GM21526 (cell line): ENCODE results near the gene MMP24.

Experiments used
- ATAC-seq: cut with Tn5 transposase; IDR thresholded peaks from one replicate; pipeline ENCODE4 v1.9.1; 2021; ENCODE audit warnings: moderate library complexity; ENCODE audit not compliant: unreplicated experiment, low FRiP score

MMP24 gene

DNA sequence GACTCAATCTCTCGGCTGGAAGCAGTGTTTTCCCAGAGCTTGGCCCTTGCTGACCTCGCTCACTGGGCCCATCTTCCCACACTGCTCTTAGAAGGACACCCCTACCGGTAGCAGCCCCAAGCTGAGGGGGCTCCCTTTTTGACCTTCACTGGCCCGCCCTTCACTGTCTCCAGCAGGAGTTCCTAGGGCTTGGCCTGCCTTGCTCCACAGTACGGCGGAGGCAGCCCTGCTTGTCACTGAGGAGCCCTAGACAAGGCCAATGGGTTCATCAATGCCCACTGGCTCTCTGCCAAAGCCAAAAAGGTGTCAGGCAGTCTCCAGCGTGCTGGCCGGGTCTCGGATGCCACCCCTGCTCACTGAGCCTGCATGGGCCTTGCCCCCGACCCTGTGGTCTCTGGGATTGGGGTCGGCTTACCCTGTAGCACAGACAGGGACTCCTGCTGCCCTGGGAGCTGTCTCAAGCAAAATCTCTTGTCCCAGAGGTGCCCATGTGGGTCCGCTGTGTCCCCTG lies 49.3 kb downstream of the MMP24 start:
- no peak for ATAC-seq

DNA sequence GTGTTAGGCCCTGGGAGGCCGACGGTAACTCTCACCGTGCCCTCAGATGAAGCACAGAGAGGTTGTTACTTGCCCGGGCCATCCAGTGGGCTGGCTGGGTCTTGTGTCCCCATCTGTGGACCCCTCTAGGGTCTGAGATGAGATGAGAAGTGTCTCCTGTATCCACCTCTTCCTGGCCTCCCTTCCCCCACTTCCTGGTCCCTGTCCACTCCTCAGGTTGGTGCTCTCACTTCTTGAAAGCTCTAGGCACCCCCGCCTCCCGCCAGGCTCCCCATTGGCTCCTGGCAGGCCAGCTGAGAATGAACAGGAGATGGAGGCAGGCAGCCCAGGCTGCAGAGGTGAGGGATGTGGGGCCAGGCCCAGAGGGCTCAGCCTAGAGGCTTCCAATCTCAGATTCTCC lies 49.9 kb downstream of the MMP24 start:
- ATAC-seq: no peak

DNA sequence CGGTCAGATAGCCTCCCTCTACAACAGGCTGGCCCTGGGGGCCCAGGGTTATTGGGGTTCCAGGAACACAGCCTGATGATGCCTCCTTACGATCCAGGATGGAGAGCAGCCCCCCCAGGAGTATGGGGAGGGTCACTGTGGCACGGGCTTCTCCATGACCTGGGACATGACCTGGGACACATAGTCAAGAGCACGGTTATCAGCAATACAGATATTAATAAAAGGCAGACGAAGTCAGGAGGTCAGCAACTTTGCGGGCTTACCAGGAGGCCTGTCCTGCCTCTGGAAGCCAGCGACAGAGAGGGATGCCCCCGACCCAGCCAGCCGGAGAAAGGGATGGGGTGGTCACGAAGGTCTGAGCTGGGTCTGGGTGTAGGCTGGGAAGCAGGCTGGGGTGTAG lies 50.6 kb downstream of the MMP24 start:
- ATAC-seq: no peak

DNA sequence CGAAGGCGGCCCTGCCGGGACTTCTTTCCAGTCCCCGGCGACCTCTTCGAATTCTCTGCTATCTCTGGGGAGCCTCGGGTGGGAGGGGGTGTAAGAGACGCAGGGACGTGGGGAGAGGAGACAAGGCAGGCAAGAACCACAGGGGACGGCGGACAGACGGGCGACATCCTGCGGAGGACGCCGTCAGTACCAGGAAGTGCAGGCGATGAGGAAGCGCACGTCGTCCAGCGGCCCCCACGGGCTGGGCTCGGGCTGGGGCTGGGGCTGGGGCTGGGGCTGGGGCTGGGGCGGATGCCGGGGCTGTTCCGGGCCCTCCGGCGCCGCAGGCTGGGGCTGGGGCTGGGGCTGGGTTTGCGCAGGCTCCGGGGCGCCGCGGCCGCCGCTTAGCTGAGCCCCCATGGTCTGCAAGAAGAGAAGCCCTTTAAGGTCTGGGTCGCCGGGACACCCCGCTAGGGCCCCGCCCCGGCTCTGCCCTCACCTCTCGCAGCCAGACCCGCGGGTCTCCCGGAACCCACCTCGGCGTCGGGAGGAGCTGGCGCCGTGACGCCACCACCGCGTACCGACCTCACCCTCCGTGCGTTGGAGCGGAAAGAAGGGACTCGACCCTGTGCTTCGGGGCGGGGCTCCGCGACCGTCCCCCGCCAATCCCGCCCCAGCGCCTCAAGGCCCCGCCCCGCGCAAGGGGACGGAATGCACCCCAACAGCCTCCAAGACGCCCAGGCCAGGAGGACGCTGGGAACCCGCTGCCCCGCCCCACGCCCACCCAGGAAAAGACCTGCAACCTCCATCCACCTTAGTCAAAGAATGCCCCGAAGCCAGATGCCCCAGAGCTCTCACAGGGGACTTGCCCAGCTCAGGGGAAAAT lies 51.3 kb downstream of the MMP24 start, which contains the start of gene MMP24OS:
Gene MMP24OS (minus strand): TSS at position 592 of the 865 bp plus-strand sequence. CDS start 193 bp downstream, at position 399.
- ATAC-seq: peak; percentile 68

DNA sequence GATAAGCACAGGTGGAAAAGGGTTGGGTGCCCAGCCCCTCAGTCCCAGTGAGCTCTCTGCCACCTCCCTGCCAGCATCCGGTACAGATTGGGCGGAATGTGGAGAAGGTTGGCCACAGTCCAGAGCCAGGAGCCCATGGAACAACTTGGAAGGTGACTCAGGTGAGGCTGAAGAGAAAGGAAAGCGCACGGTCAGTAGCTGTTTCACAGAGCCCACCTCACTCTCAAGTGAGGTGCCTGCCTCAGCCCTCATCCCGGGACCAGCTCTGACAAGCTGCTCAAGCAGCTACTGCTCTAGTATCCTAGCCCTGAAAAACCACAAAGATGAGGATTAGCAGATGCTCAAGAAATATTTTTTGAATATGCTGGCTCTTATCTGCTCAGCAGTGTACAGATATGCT lies 52.5 kb downstream of the MMP24 start:
- ATAC-seq: no peak

DNA sequence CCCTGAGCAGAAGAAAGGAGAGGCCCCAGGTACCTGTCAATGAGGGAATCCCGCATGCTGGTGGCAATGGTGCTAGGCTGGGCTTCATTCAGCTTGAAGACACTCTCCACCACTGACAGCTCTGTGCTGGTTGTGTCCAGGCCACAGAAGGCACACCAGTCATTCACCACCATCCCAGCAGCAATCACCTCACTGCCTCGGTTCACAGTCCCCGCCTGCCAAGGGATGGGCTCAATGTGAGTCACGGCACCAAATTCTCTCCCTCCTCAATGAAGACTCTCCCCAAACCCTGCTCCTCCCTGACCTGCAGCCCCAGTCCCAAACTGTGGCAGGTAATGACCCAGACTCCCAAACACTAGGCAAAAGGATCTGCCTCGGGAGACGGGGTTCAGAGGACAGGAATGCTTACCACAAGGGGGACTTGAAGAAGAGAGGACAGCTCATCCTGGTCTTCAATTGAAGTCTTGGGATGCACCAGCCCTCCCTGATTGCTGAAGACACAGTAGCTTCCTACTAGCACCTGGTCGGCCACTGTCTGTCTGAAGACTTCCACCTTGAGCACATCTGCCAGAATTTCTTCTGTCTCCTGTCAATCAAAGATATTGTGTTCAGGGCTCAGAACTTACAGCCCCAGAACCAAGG lies 53.2 kb downstream of the MMP24 start:
- ATAC-seq: no peak

DNA sequence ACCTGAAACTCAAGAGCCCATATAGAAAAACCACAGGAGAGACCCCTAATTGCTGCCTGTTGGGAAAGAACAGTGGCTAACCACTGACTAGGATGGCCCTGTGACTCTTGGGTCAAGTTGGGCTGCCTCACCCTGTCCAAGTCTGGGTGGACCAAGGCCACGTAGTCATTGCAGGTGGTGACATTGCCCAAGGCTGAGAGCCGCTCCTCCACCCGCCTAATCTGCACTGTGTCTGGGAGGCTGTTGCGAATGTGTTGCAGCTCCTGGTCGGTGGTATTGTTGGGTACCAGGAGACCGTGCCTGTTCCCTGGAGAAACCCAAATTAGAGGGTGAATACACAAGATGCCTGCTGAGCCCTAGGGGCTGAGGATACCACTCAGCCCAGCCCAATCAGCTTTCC lies 54.0 kb downstream of the MMP24 start:
- ATAC-seq: no peak

DNA sequence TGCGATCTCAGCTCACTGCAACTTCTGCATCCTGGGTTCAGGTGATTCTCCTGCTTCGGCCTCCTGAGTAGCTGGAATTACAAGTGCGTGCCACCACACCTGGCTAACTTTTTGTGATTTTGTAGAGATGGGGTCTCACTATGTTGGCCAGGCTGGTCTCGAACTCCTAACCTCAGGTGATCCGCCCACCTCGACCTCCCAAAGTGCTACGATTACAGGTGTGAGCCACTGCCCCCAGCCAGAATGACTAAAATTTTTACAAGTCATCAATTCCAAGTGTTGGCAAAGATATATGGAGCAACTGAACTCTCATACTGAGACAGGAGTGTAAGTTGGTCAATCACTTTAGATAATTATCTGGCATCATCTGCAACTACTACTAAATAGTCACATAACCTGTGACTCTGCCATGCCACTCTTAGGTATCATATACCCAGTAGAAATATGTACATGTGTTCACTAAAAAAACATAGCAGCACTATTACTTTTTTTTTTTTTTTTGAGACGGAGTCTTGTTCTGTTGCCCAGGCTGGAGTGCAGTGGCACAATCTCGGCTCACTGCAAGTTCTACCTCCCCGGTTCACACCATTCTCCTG lies 55.1 kb downstream of the MMP24 start:
- ATAC-seq: no peak

DNA sequence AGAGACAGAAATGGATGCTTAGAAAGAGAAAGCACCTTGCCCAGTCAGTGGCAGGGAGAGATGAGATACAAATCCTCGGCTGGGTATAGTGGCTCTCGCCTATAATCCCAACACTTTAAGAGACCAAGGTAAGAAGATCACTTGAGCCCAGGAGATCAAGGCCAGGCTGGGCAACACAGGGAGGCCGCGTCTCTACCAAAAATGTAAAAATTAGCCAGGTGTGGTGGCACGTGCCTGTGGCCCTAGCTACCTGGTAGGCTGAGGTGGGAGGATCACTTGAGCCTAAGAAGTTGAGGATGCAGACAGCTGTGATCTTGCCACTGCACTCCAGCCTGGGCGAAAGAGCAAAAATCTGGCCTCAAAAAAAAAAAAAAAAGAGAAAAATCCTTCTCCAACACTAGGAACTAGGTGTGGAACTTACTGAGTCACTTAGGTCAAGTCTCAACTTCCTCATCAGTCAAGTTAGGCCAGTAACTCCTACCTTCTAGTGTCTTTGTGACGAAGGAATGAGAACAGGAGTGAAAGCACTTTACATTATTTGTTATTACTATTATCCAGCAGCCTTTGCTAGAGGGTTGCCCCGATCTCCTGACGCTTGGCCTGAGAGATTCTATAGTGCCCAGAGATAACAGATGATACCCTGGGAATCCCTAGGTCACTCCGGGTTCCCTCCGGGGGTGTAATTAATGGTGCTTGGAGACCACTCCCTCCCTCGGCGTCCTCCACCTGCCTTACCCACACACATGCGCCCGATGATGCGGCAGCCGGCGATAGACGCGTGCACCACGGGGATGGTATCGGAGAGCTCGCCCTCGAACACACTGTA lies 57.2 kb downstream of the MMP24 start:
- no peak for ATAC-seq

DNA sequence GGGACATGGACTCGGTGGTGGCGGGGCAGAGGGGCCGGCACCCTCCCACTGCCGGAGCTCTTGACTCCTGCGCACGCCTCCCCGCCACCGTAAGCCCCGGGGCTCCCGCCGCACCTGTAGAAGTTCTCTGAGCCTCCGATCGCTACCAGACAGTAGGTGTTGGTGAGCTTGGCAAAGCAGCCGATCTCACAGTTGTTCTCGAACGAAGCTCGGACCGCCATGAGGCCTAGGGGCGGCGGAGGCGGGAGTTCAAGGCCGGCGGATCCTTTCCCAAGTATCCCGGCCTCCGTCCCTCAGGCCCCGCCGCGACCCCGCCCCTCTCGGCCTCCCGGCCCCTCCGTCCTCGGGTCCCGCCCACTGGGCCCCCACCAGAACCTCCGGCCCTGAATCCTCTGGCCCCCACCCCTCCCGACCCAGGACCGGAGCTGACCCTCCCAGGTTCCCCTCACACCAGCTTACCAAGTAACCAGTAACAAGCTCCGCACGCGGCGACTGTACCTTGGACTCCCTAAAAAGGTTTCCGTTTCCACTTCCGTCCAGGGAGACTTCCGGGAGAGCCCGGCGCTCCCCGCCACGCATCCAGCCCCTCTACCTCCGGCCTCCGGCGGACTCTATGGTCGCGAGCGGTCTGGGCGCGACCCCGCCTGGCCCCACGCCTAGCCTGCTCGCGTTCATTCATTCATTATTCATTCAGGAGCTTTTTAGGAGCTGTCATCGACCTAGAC lies 57.9 kb downstream of the MMP24 start, which contains the start of gene EIF6:
Gene EIF6 (minus strand): TSS at position 506 of the 725 bp plus-strand sequence. CDS start 285 bp downstream, at position 221.
- no peak for ATAC-seq

DNA sequence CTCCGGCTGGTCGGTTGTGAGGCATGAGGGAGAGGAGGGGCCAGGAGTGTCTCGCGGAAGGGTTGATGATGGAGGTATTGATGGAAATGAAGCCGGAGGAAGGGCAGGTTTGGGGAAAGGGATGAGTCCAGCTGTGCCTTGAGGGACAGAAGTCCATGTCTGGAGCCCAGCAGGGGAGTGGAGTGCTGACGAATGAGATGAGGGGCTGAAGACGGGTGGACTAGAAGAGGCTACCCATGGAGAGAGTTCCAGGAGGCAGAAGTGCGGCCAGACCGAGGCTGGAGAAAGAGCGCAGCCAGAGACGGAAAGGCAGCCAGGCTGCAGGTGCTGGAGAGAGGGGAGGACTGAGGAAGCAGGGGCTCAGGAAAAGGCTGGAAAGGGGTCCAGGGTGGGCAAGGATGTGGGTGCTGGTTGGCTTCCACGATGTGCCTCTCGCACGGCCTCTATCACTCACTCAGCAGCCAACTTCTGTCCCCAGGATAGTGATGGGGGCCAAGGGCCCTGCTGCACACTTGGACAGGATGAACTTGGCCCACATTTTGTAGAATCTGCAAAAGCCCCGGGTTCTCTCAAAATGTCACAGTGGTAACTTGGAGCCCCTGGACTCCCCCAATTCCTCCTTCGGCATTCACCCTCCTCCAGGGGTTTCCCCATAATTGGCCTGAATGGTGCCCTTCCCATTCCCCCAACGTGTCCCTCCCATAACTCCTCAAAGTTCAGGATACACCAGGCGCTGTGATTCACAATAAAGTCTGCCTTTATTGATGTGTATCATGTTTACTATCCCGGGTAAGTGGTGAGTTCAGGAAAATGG lies 58.7 kb downstream of the MMP24 start:
- no peak for ATAC-seq

DNA sequence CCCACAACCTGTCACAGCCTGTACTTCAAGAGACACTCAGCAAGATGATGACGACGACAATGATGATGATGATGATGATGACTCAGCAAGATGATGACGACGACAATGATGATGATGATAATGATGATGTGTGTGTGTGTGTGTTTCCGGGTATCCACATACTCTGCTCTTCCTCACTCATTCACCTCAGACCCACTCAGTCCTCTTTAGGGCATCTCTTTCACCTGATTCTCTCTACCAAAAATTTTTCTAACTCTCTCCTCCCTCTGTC lies 59.3 kb downstream of the MMP24 start:
- ATAC-seq: no peak

DNA sequence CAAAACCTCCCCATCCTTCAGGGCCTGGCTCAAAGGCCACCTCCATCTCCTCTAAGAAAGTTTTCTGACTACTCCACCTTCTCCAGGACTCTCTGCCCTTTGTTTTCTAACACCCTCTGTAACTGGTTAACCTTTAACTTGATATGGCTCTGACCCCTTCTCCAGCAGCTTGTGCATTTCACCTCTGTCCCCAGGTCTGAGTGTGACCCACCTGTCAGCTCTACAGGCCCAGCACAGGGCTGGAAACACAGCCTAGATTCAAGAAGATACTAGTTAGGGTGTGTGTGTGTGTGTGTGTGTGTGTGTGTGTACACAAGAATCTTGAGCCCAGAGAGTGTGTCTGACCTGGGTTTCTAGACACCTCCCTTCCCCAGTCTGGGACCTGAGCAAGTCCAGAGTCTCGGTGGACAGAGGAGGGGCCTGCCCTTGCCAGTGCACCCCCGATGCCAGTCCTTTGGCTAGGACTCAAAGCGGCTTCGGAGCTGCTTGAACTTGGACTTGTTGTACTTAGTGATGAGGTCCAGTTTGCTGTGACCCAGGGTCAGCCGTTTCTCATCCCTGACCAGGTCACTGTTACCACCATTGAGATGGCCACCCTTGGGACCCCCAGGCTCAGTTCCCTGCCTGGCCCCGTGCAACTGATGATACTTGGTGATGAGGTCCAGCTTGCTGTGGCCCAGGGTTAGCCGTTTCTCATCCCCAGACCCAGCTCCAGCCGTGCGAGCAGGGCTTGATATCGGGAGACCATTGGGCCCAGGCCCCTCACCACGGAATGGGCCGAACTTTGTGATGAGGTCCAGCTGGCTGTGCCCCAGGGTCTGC lies 59.8 kb downstream of the MMP24 start:
- no peak for ATAC-seq

DNA sequence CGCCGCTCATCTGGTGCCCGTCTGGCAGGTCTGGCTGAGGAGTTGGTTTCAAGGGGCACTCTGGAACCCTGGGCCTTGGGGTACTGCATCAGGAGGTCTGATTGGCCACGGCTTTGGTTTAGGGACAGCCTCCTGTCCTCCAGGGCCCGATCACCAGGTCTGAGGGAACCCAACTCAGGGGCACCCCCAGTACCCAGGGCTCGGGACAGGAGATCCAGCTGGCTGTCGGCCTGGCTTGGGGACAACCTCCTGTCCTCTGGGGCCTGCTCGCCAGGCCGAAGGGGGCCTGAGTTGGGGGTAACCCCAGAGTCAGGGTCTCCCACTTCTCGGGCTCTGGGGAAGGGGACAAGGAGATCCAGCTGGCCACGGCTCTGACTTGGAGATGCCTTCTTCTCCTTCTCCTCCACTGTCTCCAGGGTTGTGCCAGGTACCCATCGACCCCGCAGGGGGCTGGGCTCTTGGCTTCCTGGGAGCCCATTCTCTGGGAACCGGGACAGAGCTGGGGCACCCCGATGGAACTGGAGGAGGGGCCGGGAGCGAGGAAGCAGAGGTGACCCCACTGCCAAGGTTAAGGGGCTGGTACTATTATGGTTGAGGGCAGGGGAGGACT lies 60.5 kb downstream of the MMP24 start:
- ATAC-seq: no peak

DNA sequence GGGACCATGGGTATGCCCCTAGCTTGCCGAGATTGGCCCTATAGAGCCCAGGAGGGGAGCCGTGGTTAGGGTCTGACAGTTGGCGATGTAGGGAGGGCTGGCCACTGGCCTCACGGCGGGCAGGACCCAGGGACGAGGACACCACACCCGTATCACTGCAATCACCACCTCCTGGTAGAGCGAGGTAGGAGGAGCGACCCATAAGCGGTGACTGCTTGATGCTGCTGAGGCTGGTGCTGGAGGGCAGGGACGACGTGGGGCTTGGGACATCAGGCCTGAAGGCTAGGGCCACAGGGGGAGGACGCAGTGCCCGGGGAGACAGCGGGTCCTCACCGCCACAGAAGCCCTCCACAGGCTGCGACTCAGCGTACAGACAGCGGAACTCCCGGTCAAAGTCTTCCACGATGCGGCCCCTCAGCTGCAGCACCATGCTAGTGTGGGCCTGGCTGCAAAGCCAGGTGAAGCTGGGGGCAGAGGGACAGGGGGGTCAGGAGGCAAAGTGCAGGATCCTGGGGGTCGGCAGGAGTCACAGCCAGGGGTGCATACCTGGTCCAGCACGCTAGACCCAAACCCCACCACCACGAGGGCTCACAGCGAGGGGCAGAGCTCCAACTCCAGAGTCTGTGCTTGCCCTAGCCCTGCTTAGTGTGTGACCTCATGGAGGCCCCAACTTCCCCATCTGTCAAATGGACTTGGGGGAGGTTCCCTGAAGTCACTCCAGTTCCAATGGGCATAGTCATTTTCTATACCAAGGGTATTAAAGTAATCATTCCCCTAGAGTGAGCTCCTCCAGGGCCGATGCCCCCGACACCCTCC lies 61.2 kb downstream of the MMP24 start:
- no peak for ATAC-seq

DNA sequence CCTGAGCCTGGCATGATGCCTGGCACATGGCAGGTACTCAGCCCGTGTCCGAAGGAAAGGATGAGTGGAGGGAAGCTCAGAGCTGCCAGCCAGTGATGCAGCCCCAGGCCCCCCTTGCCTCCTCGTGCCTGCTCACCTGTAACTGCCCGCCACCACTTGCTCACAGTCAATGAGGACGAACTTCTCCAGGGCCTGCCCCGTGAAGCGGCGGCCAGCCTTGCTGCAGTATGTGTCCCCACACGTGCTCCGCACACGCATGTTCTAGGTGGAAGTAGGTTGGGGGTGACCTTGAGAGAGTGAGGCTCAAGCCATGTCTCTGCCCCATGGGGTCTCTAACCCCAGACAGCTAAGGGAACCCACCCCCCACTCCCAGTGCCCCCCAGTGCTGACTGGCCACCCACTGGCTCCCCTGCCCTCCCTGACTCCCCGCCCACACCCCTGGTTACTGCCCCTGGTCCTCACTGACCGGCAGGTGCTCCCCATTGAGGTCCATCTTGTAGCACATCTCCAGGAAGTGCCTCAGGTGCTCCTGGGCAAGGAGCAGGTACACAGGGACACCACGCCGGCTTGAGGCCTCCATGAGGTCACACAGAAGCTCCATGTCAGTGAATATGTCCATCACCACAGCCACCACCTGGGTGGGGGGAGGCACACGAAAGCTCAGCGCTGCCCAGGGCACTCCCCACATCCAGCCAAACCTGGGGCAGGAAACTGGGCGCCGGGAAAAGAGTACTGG lies 62.0 kb downstream of the MMP24 start:
- no peak for ATAC-seq
